RWPE1 (cell line): ENCODE data around the gene FAM174C.
"Not testable (repeated sequence)": the region's sequence is repeated elsewhere in the genome, so short reads cannot be mapped to it uniquely, and the experiment has no call there.

Experiments used
- CTCF ChIA-PET: fragments of 350-600 bp; sonication (Branson Sonifier 250); formaldehyde crosslinking; extraction: SDS; loops from one replicate; lab custom pipeline; 2021; lab: Yijun Ruan, JAX
- POLR2A ChIA-PET: fragments of 400-600 bp; formaldehyde crosslinking; extraction: SDS; loops from one replicate; lab custom pipeline; 2020; ENCODE audit warnings: antibody characterized with exemption; ENCODE audit not compliant: low non-redundant PET; lab: Yijun Ruan, JAX
- DNase-seq: peaks from one replicate; pipeline ENCODE4 v3.0.0; 2012; ENCODE audit warnings: low spot score
- H3K27ac ChIP-seq: fragments of 450-650 bp; 2 replicates; pipeline ENCODE4 v1.5.1; 2017
- TF ChIP-seq, protein P1 (sequence below): fragments of 450-650 bp; conservative IDR thresholded peaks from 2 replicates; pipeline ENCODE4 v1.5.1; 2017; ENCODE audit warnings: low read depth, mild to moderate bottlenecking

The FAM174C gene

GRCh38 chr19:1316466-1316865 is 41.1 kb downstream of the FAM174C start:
- DNase-seq = no peak
- H3K27ac ChIP-seq = no peak overlapping the region
- ChIA-PET POLR2A (no interaction called here), CTCF (interaction anchor here (0.6 to 1.6 kb wide), 3 partner anchors 9 to 13 kb away, joined by 3 to 8 read pairs (median 3); no protein-coding TSS in a partner anchor)
- TF ChIP-seq, protein P1, sequence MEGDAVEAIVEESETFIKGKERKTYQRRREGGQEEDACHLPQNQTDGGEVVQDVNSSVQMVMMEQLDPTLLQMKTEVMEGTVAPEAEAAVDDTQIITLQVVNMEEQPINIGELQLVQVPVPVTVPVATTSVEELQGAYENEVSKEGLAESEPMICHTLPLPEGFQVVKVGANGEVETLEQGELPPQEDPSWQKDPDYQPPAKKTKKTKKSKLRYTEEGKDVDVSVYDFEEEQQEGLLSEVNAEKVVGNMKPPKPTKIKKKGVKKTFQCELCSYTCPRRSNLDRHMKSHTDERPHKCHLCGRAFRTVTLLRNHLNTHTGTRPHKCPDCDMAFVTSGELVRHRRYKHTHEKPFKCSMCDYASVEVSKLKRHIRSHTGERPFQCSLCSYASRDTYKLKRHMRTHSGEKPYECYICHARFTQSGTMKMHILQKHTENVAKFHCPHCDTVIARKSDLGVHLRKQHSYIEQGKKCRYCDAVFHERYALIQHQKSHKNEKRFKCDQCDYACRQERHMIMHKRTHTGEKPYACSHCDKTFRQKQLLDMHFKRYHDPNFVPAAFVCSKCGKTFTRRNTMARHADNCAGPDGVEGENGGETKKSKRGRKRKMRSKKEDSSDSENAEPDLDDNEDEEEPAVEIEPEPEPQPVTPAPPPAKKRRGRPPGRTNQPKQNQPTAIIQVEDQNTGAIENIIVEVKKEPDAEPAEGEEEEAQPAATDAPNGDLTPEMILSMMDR = no peak

GRCh38 chr19:1317274-1318003 is 42.1 kb downstream of the FAM174C start:
- no peak overlapping the region for H3K27ac ChIP-seq
- TF ChIP-seq, protein P1 = no peak
- ChIA-PET CTCF (interaction anchor here (0.6 to 0.7 kb wide), 2 partner anchors 13 to 55 kb away, joined by 3 read pairs; no protein-coding TSS in a partner anchor), POLR2A (interaction anchor here (0.5 kb wide), 1 partner anchor 19 kb away, joined by 9 read pairs; no protein-coding TSS in a partner anchor)
- no peak for DNase-seq

DNA sequence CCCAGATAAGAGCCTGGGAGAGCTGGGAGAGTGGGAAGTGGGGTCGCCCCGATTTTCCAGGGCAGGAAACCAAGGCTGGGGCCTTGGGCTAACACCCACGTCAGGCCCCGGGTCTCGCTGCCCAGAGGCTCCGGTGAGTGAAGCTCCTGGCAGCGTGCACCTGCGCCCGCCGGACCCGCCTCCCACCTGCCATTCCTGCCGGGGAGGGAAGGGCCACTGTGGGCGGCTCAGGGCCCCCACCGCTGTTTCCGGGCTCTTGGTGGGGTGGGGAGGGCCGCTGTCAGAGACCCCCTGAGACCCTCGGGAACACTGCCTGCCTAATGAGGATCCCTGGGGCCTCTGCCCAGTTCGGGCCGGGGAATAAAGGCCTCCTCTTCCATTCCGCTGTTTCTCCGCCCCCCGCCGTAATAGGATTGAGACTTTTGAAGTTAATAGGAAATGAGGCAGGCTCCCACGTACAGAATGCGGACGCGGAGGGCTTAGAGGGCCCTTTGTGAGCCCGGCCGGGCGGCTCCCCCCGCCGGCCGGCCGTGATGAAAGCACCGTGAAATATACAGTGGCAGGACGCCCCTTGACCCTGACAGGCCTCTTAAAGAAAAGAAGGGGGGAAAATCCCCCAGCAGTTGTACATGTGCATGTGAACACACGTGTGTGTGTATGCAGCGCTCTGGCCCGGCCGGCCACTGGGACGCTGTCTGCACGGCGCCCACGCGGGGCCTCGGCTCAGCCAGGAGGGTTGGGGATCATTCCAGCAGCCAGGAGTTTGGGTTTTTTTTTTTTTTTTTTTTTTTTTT is 43.5 kb downstream of the FAM174C start:
- POLR2A ChIA-PET = no interaction called here
- no peak overlapping the region for H3K27ac ChIP-seq
- DNase-seq = no peak
- CTCF ChIA-PET = no interaction called here
- TF ChIP-seq, protein P1 = no peak

GRCh38 chr19:1320282-1320650 is 44.9 kb downstream of the FAM174C start:
- H3K27ac ChIP-seq, CTCF ChIA-PET, DNase-seq, POLR2A ChIA-PET: not testable (repeated sequence)

DNA sequence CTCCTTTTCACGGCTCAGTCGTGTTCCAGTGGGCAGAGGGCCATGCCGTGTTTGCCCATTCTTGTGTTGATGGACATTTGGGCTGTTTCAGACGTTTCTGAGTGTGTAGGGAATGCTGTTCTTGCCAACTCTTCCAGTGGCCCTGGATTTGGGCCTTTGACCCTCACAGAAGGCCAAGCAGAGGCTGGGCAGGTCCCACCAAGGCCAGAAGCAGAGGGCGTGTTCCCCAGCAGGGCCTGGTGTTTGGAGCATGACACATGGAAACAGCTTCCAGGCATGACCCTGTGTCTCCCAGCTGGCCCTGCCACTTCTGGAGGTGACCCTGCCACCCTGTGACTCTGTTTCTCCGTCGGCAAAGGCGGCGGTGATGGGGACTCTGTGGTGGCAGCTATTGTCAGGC is 46.2 kb downstream of the FAM174C start:
- no peak for DNase-seq
- no peak overlapping the region for H3K27ac ChIP-seq
- POLR2A ChIA-PET = no interaction called here
- TF ChIP-seq, protein P1 = no peak
- CTCF ChIA-PET = no interaction called here

DNA sequence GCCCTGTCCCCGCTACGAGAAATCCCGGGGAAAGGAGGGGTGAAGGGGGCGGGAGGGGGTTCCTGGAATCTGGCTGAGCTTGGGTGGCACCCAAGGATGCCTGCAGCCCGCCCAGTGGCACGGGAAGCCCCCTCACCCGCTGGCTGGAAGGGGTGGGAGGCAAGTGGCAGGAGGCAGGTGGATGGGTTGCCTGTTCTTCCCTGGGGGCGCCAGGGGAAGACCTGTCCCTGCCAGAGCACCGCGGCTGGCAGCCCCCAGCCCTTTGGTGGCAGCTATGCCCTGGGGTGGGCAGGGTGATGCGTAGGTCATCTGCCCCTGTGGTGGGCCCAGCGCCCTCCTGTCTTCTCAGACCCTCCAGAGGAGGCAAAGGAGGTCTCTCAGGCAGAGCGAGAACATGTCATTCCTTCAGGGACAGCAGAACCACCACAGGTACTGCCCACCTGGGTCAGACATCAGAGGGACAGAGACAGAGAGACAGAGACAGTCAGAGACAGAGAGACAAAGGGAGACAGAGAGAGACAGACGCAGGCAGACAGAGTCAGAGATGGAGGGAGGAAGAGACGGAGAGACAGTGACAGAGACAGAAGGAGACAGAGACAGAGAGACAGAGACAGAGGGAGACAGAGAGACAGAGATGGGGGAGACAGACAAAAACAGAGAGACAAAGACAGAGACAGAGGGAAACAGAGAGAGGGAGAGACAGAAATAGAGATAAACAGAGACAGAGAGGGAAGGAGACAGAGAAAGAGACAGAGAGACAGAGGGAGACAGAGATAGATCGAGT is 47.1 kb downstream of the FAM174C start:
- ChIA-PET POLR2A (interaction anchor here (0.5 kb wide), 1 partner anchor 219 kb away, joined by 3 read pairs; the partner anchor contains the start of gene GPX4), CTCF (no interaction called here)
- TF ChIP-seq, protein P1 = no peak
- H3K27ac ChIP-seq = no peak overlapping the region
- no peak for DNase-seq
